GM12878 (cell line): ENCODE results near the gene KRT78. TPM values are rescaled to one million over a fixed set of nuclear protein-coding genes. Genes with fewer than 3 reads are reported as not detected.
A peak's percentile ranks its signal among the peaks of the same experiment; 100 is the strongest.

Experiments
- ATAC-seq: fragments of 200-7000 bp; cut with Tn5 transposase; 3 replicates; pipeline ENCODE4 v1.9.1; 2020; ENCODE audit warnings: mild to moderate bottlenecking, moderate library complexity
- BruUV-seq: library from RNA; stranded (reverse); fragments of 400-500 nt; replicated peaks from 2 replicates; lab custom pipeline; 2021; lab: Mats Ljungman, UMichigan
- CTCF ChIA-PET: fragments of 300-600 bp; sonication (Branson Sonifier 250); formaldehyde crosslinking; extraction: SDS; loops from one replicate; lab custom pipeline; 2021; ENCODE audit warnings: inconsistent platforms; lab: Yijun Ruan, JAX
- POLR2A ChIA-PET: fragments of 350-600 bp; formaldehyde crosslinking; extraction: SDS; loops from one replicate; lab custom pipeline; 2021; ENCODE audit warnings: inconsistent platforms; lab: Charles Lee
- RAD21 ChIA-PET: fragments of 300-600 bp; sonication (Branson Sonifier 250); formaldehyde crosslinking; loops from one replicate; lab custom pipeline; 2023; ENCODE audit warnings: antibody characterized with exemption; ENCODE audit not compliant: unreplicated experiment; lab: Charles Lee
- SMC1A ChIA-PET: fragments of 300-600 bp; sonication (Branson Sonifier 250); formaldehyde crosslinking; loops from one replicate; lab custom pipeline; 2023; ENCODE audit not compliant: unreplicated experiment, uncharacterized antibody; lab: Charles Lee
- DNase-seq: peaks from one replicate; pipeline ENCODE4 v3.0.0-alpha.2; 2011; ENCODE audit warnings: low read depth, low spot score
- FAIRE-seq: peaks from 3 replicates; lab custom pipeline; 2011; peaks lifted over from hg19 to GRCh38; lab: Jason Lieb, UNC
- H2AFZ ChIP-seq: 2 replicates; pipeline ENCODE4 v1.6.0; 2011; ENCODE audit warnings: low read depth, low read length, control low read depth; ENCODE audit not compliant: control insufficient read depth
- H3K27ac ChIP-seq: 2 replicates; pipeline ENCODE4 v1.5.1; 2011; ENCODE audit warnings: control low read depth; ENCODE audit not compliant: control insufficient read depth, insufficient read depth
- H3K27me3 ChIP-seq, 2 experiments: replicated peaks in 1 of 2; 2 replicates each; pipeline versions ENCODE4 v1.6.0 to v1.6.1; 2011; ENCODE audit warnings: low read length in 1 of 2; ENCODE audit not compliant: control insufficient read depth in 2 of 2, insufficient read depth in 2 of 2
- H3K36me3 ChIP-seq, 2 experiments: 2 replicates each; pipeline ENCODE4 v1.5.1; 2011; ENCODE audit warnings: low read length in 1 of 2; ENCODE audit not compliant: control insufficient read depth in 2 of 2, insufficient read depth in 2 of 2
- H3K4me1 ChIP-seq: 2 replicates; pipeline ENCODE4 v1.6.1; 2011; ENCODE audit warnings: mild to moderate bottlenecking, low read length, moderate library complexity, mixed read lengths; ENCODE audit not compliant: control insufficient read depth, insufficient read depth
- H3K4me2 ChIP-seq: 2 replicates; pipeline ENCODE4 v1.6.0; 2011; ENCODE audit warnings: control low read depth; ENCODE audit not compliant: control insufficient read depth, insufficient read depth
- H3K4me3 ChIP-seq: fragments of 200-600 bp; sonication (generic); 2 replicates; pipeline ENCODE4 v1.5.1; 2016
- H3K79me2 ChIP-seq: 2 replicates; pipeline ENCODE4 v1.6.0; 2011; ENCODE audit warnings: low read length; ENCODE audit not compliant: control insufficient read depth, insufficient read depth
- H3K9ac ChIP-seq: 2 replicates; pipeline ENCODE4 v1.8.0; 2011; ENCODE audit warnings: low read length, control low read depth, mixed read lengths; ENCODE audit not compliant: control insufficient read depth, insufficient read depth
- H3K9me3 ChIP-seq: replicated peaks from 3 replicates; pipeline ENCODE4 v1.5.1; 2011; ENCODE audit warnings: mild to moderate bottlenecking, low read length; ENCODE audit not compliant: control insufficient read depth, insufficient read depth
- H4K20me1 ChIP-seq: 2 replicates; pipeline ENCODE4 v1.6.0; 2011; ENCODE audit not compliant: control insufficient read depth, insufficient read depth
- ASH2L ChIP-seq: fragments of 300-600, 200-600 bp; sonication (generic); IDR thresholded peaks from 2 replicates; pipeline ENCODE4 v1.6.1; 2017; ENCODE audit warnings: low read depth, mild to moderate bottlenecking, borderline replicate concordance
- CBX5 ChIP-seq: sonication (generic); IDR thresholded peaks from 2 replicates; pipeline ENCODE4 v1.6.1; 2016; ENCODE audit warnings: low read depth, moderate library complexity, mild to moderate bottlenecking, inconsistent platforms
- HDAC2 ChIP-seq: fragments of 200-600 bp; sonication (generic); IDR thresholded peaks from 2 replicates; pipeline ENCODE4 v1.6.1; 2017
- IKZF2 ChIP-seq, 2 experiments: fragments of 450-650 bp; IDR thresholded peaks; 2 replicates each; pipeline ENCODE4 v1.6.1; 2017; ENCODE audit warnings: mild to moderate bottlenecking in 2 of 2, moderate library complexity in 2 of 2
- KLF5 ChIP-seq: fragments of 450-650 bp; IDR thresholded peaks from 2 replicates; pipeline ENCODE4 v1.6.1; 2014; ENCODE audit warnings: mild to moderate bottlenecking; ENCODE audit not compliant: partially characterized antibody
- MEF2A ChIP-seq: IDR thresholded peaks from 2 replicates; pipeline ENCODE4 v1.6.1; 2011; ENCODE audit warnings: low read depth, mild to moderate bottlenecking, low read length, moderate library complexity; ENCODE audit not compliant: insufficient read depth
- NFIC ChIP-seq: IDR thresholded peaks from 2 replicates; pipeline ENCODE4 v1.6.1; 2012; ENCODE audit warnings: low read depth, mild to moderate bottlenecking, inconsistent platforms, low read length, moderate library complexity
- NR2F1 ChIP-seq: fragments of 450-650 bp; conservative IDR thresholded peaks from 2 replicates; pipeline ENCODE4 v1.6.1; 2017; ENCODE audit warnings: mild to moderate bottlenecking
- STAT3 ChIP-seq: IDR thresholded peaks from 2 replicates; pipeline ENCODE4 v1.6.1; 2011; ENCODE audit warnings: low read depth, low read length, improper control_type of control experiment
- TCF7 ChIP-seq: IDR thresholded peaks from 2 replicates; pipeline ENCODE4 v1.6.1; 2014; ENCODE audit warnings: antibody characterized with exemption, borderline replicate concordance
- WRNIP1 ChIP-seq: IDR thresholded peaks from 2 replicates; pipeline ENCODE4 v1.6.1; 2011; ENCODE audit warnings: low read depth, low read length, improper control_type of control experiment, borderline replicate concordance
- YY1 ChIP-seq: IDR thresholded peaks from 2 replicates; pipeline ENCODE4 v1.6.1; 2011; ENCODE audit warnings: low read depth, mild to moderate bottlenecking, low read length
- WGBS: methylation state at CpG from one replicate; pipeline ENCODE4 v1.1.6; 2016; ENCODE audit warnings: low lambda C conversion rate; ENCODE audit not compliant: insufficient replicate concordance, insufficient coverage; ENCODE audit errors: missing lambda C conversion rate; 5-methylcytosine and 5-hydroxymethylcytosine counted together
- in situ Hi-C: fragments of 300-500 bp; cut with MboI; formaldehyde crosslinking; loops from 9 replicates; pipeline ENCODE4 v1.14.3; 2018; ENCODE audit warnings: mixed read lengths
- intact Hi-C: fragments of 100-400 bp; cut with micrococcal nuclease; formaldehyde crosslinking; loops from one replicate; pipeline ENCODE4 v1.14.2; 2022; ENCODE audit not compliant: unreplicated experiment
- polyA plus RNA-seq, 11 experiments: library from polyadenylated mRNA; depleted of rRNA in 4 of 11; unstranded in 6 of 11; stranded (reverse) in 5 of 11; fragments of >200 nt; fragmentation: Nextera tagmentation in 4 of 11; fragmentation: Illumina TruSeq in 1 of 11; extraction: Ambion mirVana in 4 of 11; extraction: Trizol in 1 of 11; gene quantifications; 1 replicate in 1 of 11; 2 replicates in 10 of 11; pipeline versions ENCODE4 v1.2.1 to v1.2.3, GENCODE V29; 2011 to 2016; ENCODE audit warnings: inconsistent platforms in 2 of 11, missing spikeins in 2 of 11, low read depth in 1 of 11
- total RNA-seq, 4 experiments: library from RNA; depleted of rRNA in 3 of 4; stranded (reverse); fragments of >200 nt in 3 of 4; fragmentation: Illumina TruSeq in 1 of 4; extraction: Trizol in 1 of 4; gene quantifications; 2 replicates each; pipeline versions ENCODE4 v1.2.1 to v1.2.3, GENCODE V29; 2013 to 2021
- TF ChIP-seq, protein P1 (sequence below): fragments of 450-650 bp; IDR thresholded peaks from 2 replicates; pipeline ENCODE4 v1.6.1; 2017; ENCODE audit warnings: low read depth, mild to moderate bottlenecking, moderate library complexity
- TF ChIP-seq, protein P2 (sequence below): fragments of 450-650 bp; IDR thresholded peaks from 2 replicates; pipeline ENCODE4 v1.6.1; 2017; ENCODE audit warnings: antibody characterized with exemption, mild to moderate bottlenecking, moderate library complexity

Gene KRT78
- total and polyA plus RNA-seq, 10 of the 15 experiments (the other 5 are each of a cell fraction or from before 2014, with no cell fraction given): 0.07 TPM; not detected in 9

DNA sequence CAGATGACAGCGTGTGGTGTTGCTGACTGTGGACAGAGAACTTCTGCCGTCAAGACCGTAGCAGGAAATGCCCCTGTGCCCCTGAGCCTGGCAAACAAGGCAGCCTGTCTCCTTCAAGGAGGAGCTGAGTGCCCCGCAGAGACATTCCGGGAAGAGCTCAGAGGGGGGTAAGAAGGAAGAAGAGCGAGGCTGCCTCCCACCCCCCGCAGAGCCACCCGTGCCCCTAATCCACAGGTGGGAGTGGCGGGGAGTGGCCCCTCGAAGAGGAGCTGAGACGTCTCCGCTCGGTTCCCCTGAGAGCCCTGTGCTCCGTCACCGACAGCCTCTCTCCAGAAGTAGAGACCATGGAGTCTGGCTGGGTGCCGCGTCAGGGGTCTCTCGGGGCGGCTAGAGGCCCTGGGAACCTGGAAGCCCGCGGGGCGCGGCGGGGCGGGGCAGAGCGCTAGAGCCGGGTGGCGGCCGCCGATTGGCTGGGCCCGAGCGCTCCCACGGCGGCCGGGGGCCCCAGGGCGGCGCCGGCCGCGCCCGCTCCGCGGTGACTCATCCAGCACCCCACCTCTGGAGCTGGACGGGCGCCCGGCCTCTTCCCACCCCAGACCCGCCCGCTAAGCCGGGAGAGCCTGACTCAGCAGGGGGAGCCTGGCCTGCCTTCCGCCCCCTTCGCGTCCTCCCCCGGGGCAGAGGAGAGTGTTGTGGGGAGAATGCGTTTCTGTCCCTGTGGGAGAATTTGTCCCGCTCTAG, 25.2 kb upstream of the KRT78 start (continued):
- no peak for TF ChIP-seq ASH2L

DNA sequence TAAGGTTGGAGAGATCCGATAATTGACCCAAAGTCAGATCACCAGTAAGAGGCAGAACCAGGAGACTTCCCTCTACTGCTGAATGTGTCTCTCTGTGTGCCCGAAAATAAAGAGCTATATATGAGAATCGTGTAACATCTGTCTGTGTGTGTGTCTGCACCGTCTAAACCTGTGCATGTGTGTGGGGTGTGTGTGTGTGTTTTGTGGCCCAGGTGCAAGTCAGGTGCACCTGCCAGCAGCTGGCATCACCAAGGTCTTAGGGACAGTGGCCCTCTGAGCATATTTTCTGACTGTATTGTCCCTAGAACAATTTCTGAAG, 24.7 kb upstream of the KRT78 start:
- intact Hi-C loops: no loop called here
- ChIA-PET POLR2A (no interaction called here), RAD21 (no interaction called here), CTCF (interaction anchor here (0.9 to 1.4 kb wide), 3 partner anchors 12 to 717 kb away, joined by 3 to 4 read pairs (median 3); no protein-coding TSS in a partner anchor), SMC1A (interaction anchor here (1.6 kb wide), 1 partner anchor 290 kb away, joined by 4 read pairs; no protein-coding TSS in a partner anchor)
- H3K79me2 ChIP-seq: no peaks in the 10 kb centered on the region
- no TSS peak for BruUV-seq
- FAIRE-seq: peak; percentile 18
- peak overlapping the region; percentile 52; the same call in 1 of the 2 replicates for H3K4me2 ChIP-seq
- no peaks in the 10 kb centered on the region for H4K20me1 ChIP-seq
- no peak overlapping the region for H2AFZ ChIP-seq
- no peaks in the 10 kb centered on the region for H3K9me3 ChIP-seq
- H3K27ac ChIP-seq: no peak overlapping the region
- H3K4me1 ChIP-seq: peaks cover 6% of the 10 kb centered on the region
- H3K36me3 ChIP-seq: no peaks in the 10 kb centered on the region
- in situ Hi-C loops: no loop called here
- peak overlapping the region; percentile 52; the same call in 1 of the 2 replicates for H3K9ac ChIP-seq
- ATAC-seq: no peak
- H3K27me3 ChIP-seq: peaks cover 0 to 3% of the 10 kb centered on the region in 2 experiments; a peak in 2 of 4 replicates
- WGBS: 24% methylated on average over 4 of the region's 4 CpGs
- no peak for DNase-seq
- H3K4me3 ChIP-seq: no peak overlapping the region
- TF ChIP-seq MEF2A (no peak), CBX5 (no peak), NR2F1 (no peak), NFIC (no peak), HDAC2 (no peak), STAT3 (no peak), KLF5 (no peak), WRNIP1 (no peak), YY1 (no peak), TCF7 (no peak), IKZF2 (IDR thresholded peaks at IDR 0.05) (no peak)
- TF ChIP-seq, protein P1, sequence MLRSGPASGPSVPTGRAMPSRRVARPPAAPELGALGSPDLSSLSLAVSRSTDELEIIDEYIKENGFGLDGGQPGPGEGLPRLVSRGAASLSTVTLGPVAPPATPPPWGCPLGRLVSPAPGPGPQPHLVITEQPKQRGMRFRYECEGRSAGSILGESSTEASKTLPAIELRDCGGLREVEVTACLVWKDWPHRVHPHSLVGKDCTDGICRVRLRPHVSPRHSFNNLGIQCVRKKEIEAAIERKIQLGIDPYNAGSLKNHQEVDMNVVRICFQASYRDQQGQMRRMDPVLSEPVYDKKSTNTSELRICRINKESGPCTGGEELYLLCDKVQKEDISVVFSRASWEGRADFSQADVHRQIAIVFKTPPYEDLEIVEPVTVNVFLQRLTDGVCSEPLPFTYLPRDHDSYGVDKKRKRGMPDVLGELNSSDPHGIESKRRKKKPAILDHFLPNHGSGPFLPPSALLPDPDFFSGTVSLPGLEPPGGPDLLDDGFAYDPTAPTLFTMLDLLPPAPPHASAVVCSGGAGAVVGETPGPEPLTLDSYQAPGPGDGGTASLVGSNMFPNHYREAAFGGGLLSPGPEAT: no peak
- TF ChIP-seq, protein P2, sequence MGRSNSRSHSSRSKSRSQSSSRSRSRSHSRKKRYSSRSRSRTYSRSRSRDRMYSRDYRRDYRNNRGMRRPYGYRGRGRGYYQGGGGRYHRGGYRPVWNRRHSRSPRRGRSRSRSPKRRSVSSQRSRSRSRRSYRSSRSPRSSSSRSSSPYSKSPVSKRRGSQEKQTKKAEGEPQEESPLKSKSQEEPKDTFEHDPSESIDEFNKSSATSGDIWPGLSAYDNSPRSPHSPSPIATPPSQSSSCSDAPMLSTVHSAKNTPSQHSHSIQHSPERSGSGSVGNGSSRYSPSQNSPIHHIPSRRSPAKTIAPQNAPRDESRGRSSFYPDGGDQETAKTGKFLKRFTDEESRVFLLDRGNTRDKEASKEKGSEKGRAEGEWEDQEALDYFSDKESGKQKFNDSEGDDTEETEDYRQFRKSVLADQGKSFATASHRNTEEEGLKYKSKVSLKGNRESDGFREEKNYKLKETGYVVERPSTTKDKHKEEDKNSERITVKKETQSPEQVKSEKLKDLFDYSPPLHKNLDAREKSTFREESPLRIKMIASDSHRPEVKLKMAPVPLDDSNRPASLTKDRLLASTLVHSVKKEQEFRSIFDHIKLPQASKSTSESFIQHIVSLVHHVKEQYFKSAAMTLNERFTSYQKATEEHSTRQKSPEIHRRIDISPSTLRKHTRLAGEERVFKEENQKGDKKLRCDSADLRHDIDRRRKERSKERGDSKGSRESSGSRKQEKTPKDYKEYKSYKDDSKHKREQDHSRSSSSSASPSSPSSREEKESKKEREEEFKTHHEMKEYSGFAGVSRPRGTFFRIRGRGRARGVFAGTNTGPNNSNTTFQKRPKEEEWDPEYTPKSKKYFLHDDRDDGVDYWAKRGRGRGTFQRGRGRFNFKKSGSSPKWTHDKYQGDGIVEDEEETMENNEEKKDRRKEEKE: no peak
